Hematopoietic multipotent progenitor cell treated with erythropoietin and hydrocortisone succinate and interleukin-3 and kit ligand, for 17 days (in vitro differentiated cells): ENCODE measurements around the gene MRPS34.
"Not testable (repeated sequence)": the region's sequence is repeated elsewhere in the genome, so short reads cannot be mapped to it uniquely, and the experiment has no call there.

ENCODE experiments used
- DNase-seq: peaks from one replicate; pipeline ENCODE4 v3.0.0-alpha.2; 2015; ENCODE audit warnings: low spot score

MRPS34 gene

GRCh38 chr16:1772908-1773702 lies at the start of gene MRPS34:
MRPS34 (minus strand) TSS chr16:1773134; CDS start chr16:1773119, 15 bp downstream.
- peak; percentile 85 for DNase-seq

GRCh38 chr16:1821861-1822611 lies 49.1 kb upstream of the MRPS34 start:
- DNase-seq = no peak

GRCh38 chr16:1820946-1821290 lies 48.0 kb upstream of the MRPS34 start:
- DNase-seq = no peak

GRCh38 chr16:1820096-1820945 lies 47.4 kb upstream of the MRPS34 start:
- peak; percentile 90 for DNase-seq

- no peak for DNase-seq
These were observed 46.7 kb upstream of the MRPS34 start for GRCh38 chr16:1819611-1820010.

GRCh38 chr16:1818873-1819525 lies 46.1 kb upstream of the MRPS34 start:
- no peak for DNase-seq

GRCh38 chr16:1818204-1818872 lies 45.4 kb upstream of the MRPS34 start:
- peak; percentile 43 for DNase-seq

GRCh38 chr16:1817716-1818115 lies 44.8 kb upstream of the MRPS34 start:
- no peak for DNase-seq

- DNase-seq = no peak
These were observed 44.3 kb upstream of the MRPS34 start for GRCh38 chr16:1817276-1817589.

GRCh38 chr16:1816396-1817275 lies 43.7 kb upstream of the MRPS34 start:
- DNase-seq = no peak

- DNase-seq = no peak
These were observed 42.5 kb upstream of the MRPS34 start for GRCh38 chr16:1815461-1815860.

- peak; percentile 88 for DNase-seq
These were observed 39.8 kb upstream of the MRPS34 start for GRCh38 chr16:1812732-1813163.

GRCh38 chr16:1810536-1810935 lies 37.6 kb upstream of the MRPS34 start:
- DNase-seq = no peak

- DNase-seq = no peak
These were observed 37.2 kb upstream of the MRPS34 start for GRCh38 chr16:1810106-1810505.

GRCh38 chr16:1809281-1809801 lies 36.4 kb upstream of the MRPS34 start:
- DNase-seq = no peak

- no peak for DNase-seq
These were observed 35.8 kb upstream of the MRPS34 start for GRCh38 chr16:1808691-1809090.

GRCh38 chr16:1807626-1808025 lies 34.7 kb upstream of the MRPS34 start:
- DNase-seq = no peak

GRCh38 chr16:1800701-1801100 lies 27.8 kb upstream of the MRPS34 start:
- no peak for DNase-seq

- not testable (repeated sequence) for DNase-seq
These were observed 26.3 kb upstream of the MRPS34 start for GRCh38 chr16:1799263-1799662.
